IPS-18c (cell line): Measurements from ENCODE around the gene WNT7A.

ENCODE experiments used
- H3K4me3 ChIP-seq: 2 replicates; pipeline ENCODE4 v1.7.0; 2013; ENCODE audit warnings: low read depth, mild to moderate bottlenecking, low read length, moderate library complexity; ENCODE audit not compliant: insufficient read depth
- H3K9me3 ChIP-seq: one replicate; pipeline ENCODE4 v1.6.1; 2013; ENCODE audit warnings: mild to moderate bottlenecking, low read length, moderate library complexity; ENCODE audit not compliant: control insufficient read depth, insufficient read depth

Gene WNT7A

DNA sequence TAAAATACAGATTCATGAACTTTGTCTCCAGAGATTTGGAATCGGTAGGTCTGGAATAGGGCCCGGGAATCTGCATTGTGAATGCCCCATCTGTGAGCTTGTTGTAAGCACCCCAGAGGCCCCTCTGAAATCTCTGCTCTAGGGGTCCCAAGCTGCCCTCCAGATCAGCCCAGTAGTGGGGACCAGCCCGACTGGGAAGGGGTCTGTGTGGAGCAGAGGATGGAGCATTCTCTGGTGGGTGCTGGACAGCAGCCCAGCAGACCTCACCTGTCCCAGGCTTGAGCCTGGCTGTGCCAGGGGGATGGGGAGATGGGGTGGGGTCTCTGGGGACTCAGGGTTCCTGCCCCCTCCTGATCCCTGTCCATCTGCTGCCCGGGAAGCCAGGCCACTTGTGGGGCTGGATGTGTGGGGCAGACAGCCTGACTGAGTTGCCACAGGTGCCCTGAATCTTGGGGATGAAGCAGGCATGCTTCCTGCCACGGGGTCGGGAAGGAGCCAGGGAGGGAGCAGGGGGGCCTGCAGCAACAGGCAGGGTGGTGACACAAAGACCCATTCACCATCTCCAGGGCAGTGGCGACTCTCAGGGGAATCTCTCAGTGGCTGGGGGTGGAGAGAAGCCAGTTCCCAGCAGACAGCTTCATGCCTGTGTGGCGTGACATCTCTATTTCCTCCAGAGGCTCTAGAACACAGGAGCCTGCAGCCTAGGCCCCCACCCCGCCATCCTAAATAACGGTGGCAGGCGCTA is 99.3 kb downstream of the WNT7A start:
- Histone ChIP-seq H3K9me3 (peaks cover 2% of the 10 kb centered on the region), H3K4me3 (no peak overlapping the region)

DNA sequence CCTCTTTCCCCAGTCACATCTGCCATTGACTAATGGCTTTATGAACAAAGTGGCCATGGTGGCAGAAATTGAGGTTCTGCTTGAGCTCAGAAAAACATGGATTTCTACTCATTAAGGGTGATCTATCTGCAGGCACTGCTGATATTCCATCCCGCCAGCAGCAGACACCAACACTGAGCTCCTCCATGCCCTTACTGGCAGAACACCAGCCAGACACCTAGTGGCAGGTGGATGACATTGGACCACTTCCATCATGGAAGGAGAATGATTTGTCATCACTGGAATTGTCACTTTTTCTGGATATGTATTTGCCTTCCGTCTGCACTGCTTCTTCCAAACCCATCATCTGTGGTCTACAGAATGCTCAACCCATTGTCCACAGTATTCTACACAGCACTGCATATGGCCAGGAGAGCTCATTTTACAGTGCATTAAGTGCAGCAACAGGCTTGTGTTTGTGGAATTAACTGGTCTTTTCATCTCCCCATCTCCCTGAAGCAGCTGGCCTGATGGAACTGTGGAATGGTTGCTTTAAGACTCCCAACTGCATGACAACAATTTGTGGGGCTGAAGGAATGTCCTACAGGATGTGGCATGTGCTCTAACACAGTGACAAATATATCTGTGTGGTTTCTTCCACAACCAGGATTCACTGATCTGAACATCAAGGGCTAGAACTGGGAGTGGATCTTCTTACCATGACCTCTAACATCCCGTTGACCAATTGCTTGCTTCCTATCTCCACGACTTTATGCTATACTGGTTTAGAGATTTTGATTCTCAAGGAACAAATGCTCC is 103.4 kb downstream of the WNT7A start:
- Histone ChIP-seq H3K4me3 (no peak overlapping the region), H3K9me3 (no peaks in the 10 kb centered on the region)

DNA sequence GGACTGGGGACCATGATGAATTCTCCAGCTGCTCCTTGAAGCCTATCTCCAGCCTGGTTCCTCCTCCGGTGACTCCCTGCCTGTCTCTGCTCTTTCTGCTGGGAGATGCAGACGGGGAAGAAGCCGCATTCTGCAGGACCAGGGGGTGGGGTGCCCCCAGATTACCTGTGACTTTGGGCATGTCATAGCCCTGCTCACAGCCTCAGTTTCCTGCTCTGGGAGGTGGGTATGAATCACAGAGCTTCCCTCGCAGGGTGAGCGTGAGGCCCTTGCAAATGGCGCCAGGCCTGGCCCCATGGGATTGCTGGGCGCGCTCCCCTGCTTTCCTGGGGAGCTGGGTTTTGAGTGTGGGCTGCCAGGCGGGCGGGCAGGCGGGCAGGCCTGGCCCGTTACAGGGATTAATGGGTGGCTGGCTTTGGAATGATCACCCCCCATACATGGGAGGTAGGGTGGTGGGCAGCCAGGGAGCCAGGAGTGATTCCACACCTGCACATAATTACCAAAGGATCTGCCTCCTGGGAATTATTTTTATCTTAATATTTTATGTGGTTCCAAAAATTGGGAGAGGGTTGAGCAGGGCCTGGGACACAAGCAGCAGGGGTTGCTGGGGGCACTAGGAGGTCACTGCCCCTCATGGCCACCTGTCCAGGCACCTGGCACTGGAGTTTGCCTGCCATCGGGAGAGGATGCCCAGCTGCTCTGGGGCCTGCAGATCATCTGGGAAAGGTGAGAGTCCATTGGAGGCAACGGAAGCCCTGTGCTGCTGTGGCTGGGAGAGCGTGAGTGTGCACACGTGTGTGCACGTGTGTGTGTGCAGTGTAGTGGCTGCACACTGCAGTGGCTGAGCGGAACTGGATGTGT is 106.8 kb downstream of the WNT7A start:
- Histone ChIP-seq H3K9me3 (no peaks in the 10 kb centered on the region), H3K4me3 (no peak overlapping the region)

DNA sequence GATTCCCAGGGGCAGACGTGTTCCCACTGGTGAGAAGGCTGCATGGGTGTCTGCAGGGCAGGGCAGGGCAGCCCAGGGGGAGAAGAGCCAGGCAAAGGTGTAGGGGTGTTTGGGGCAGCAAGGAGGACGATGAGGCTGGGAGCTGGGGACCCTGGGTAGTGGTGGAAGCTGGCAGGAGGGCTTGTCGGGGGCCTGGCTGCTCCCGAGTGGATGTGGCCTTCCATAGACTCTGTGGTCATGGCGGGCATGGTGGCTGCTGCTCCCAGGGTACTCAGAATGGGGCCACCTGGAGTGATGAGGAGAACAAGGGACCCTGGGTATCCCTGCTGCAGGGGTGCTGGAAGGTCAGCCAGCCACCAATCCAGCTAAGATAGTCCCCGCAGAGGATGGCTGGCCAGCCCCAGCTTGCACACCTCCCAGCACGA is 107.5 kb downstream of the WNT7A start:
- Histone ChIP-seq H3K9me3 (no peaks in the 10 kb centered on the region), H3K4me3 (no peak overlapping the region)

DNA sequence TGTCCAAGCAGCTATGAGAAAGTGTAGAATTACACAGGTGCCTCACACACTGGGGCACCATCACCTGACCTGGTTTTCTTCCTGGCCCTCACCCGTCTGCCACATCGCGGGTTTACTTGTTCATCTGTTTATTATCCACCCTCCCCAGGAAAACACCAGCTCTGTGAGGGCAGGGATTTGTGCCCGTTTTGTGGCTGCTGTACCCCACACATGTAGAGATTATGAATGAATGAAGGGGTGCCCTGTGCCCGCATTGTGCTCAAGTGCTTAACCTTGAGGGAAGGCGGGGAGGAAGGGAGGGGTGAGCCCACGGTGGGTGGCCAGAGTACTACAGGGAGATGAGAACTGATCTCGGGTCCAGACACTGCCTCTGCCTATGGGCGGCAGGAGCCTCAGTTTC is 108.4 kb downstream of the WNT7A start:
- Histone ChIP-seq H3K4me3 (no peak overlapping the region), H3K9me3 (no peaks in the 10 kb centered on the region)

DNA sequence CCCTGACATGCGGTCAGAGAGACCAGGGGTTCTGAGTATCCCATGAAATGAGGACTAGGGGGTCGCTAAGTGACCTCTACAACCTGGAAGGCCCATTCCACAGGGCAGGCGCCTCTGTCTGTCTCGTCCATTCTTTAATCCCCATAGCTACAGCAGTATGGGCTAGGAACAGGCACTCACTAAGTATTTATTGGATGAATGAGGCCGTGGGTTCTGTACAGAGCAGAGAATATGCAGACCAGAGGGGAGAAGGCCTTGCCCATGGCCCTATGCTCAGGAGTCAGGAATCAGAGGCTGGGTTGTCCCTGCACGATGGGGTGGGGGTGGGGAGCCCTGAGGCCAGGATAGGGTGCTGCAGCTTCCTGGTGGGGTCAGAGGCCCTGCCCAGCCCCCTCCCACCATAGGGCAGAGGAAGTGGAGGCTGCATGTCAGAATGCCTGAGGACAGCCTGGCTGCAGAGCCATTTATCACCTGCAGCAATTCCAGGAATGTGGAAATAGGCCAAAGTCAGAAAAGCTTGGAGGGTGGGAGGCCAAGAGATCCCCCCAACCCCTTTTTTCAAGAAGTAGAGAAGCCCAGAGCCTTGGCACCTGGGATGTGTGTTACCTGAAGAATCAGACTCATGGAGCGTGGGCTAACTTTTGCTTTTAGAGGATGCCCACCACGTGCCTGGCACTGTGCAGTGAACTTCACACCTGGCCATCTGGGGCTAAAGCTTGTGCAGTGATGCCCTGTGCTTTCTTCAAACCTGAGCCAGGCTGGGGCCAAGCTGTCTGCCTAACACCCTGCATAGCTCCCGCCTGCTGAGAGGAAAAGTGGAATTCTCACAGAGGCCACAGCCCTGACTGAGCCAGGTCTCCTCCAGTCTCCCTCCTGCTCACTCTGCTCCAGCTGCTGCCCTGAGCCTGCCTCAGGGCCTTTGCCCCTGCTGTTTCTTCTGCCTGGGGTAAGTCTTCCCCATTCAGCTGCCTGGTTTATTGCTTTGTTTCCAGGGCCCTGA is 109.4 kb downstream of the WNT7A start:
- H3K4me3 ChIP-seq = no peak overlapping the region
- H3K9me3 ChIP-seq = no peaks in the 10 kb centered on the region

DNA sequence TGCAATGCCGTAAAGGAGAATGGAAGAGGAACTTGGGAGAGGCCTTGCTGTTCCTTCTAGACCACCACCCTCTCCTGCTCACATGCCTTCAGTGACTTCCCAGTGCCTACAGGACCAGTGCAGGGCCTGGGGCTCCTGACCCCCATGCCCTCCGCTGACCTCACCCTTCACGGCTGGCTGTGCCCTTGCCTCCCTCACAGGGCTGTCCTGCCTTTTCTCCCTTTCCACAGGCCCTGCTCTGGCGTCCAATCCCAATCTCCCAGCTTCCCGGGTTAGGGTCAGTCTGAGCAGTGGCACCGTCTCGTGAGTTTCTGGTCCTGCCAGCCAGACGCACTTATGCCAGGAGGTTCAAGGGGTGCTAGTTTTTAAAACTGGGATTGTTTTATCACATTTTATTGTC is 110.4 kb downstream of the WNT7A start:
- no peak overlapping the region for H3K4me3 ChIP-seq
- H3K9me3 ChIP-seq = no peaks in the 10 kb centered on the region

DNA sequence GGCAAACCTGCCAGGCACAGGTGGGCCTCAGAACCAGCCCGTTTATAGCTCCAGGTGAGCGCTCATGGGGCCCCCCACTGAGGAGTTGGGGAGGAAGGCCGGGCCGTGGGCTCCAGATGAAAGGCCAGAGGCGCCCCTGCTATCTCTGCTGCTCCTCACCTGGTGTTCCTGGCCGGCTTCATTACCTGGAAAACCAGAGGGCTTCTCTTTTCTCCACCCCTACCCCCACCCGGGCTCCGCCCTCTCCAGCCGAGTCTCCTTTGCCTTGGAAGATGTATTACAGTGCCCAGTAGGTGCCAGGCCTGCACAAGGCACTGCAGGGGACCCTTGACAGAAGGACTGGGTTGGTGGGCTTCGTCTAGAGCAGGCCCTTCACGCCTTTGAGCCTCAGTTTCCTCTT is 111.4 kb downstream of the WNT7A start:
- no peak overlapping the region for H3K4me3 ChIP-seq
- H3K9me3 ChIP-seq = no peaks in the 10 kb centered on the region

DNA sequence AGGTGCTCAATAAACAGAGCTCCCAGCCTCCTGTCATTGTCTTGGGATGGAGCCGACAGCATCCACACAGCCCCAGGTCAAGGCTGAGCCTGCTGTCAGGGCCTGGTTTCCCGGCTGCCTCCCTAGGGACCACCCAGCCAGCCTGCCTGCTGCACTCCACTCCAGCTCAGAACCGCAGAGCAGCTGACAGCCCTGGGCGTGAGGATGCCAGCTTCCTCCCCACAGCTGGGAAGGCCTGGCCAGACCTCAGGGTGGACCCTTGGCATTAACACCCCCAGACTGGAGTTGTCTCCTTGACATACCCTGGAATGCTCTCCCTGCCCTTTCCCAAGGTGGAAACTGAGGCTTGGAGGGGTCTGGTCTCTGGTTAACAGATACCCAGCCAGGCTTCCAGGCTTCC is 112.0 kb downstream of the WNT7A start:
- H3K9me3 ChIP-seq = no peaks in the 10 kb centered on the region
- H3K4me3 ChIP-seq = no peak overlapping the region

DNA sequence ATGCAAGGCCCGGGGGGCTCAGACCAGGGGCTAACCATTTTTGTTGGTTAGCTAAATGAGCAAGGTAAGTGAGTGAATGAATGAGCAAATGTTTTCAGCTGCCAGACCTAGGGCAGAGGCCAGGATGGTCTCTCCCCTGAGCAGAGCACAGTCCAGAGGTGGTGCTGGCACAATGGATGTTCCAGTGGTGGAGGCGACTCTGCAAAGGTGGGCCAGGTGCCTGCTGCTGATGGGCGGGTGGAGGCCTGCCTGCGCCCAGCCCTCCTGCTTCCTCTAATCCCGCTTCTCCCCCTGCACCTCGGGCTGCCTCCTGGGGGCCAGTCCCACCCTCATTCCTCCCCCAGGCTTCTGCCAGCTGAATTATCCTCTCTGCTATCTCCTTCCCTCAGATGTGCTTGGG is 112.8 kb downstream of the WNT7A start:
- Histone ChIP-seq H3K4me3 (no peak overlapping the region), H3K9me3 (no peaks in the 10 kb centered on the region)
